IPS-20b (cell line): ENCODE data around the gene CLSTN3.

Experiments
- H3K27ac ChIP-seq: one replicate; pipeline ENCODE4 v1.5.1; 2013; ENCODE audit warnings: low read length
- H3K27me3 ChIP-seq: 2 replicates; pipeline ENCODE4 v1.6.1; 2013; ENCODE audit warnings: mild to moderate bottlenecking, low read length, inconsistent platforms; ENCODE audit not compliant: insufficient read depth
- H3K36me3 ChIP-seq: 2 replicates; pipeline ENCODE4 v1.6.1; 2013; ENCODE audit warnings: low read depth, mild to moderate bottlenecking, inconsistent platforms, low read length, moderate library complexity; ENCODE audit not compliant: insufficient read depth
- H3K4me1 ChIP-seq: 2 replicates; pipeline ENCODE4 v1.6.1; 2013; ENCODE audit warnings: mild to moderate bottlenecking, control low read depth, inconsistent platforms, low read length, moderate library complexity; ENCODE audit not compliant: insufficient read depth
- H3K4me3 ChIP-seq: 2 replicates; pipeline ENCODE4 v1.5.1; 2013; ENCODE audit warnings: mild to moderate bottlenecking, low read length, inconsistent platforms
- H3K9ac ChIP-seq: 2 replicates; pipeline ENCODE4 v1.6.1; 2013; ENCODE audit warnings: low read depth, mild to moderate bottlenecking, inconsistent platforms, low read length, moderate library complexity
- H3K9me3 ChIP-seq: 2 replicates; pipeline ENCODE4 v1.6.1; 2013; ENCODE audit warnings: mild to moderate bottlenecking, low read depth, low read length, inconsistent platforms; ENCODE audit not compliant: insufficient read depth

Gene CLSTN3

GRCh38 chr12:7093892-7094291 is 36.3 kb upstream of the CLSTN3 start:
- Histone ChIP-seq H3K4me3 (no peak overlapping the region), H3K9ac (no peak overlapping the region), H3K27ac (no peak overlapping the region), H3K27me3 (0 out of 2 replicates have a peak, but pooled peaks cover 4% of the 10 kb centered on the region), H3K4me1 (peaks cover 17% of the 10 kb centered on the region; the same call in 1 of the 2 replicates), H3K9me3 (no peaks in the 10 kb centered on the region), H3K36me3 (no peaks in the 10 kb centered on the region)

- Histone ChIP-seq H3K36me3 (peaks cover 7% of the 10 kb centered on the region; the same call in 1 of the 2 replicates), H3K9me3 (no peaks in the 10 kb centered on the region), H3K4me1 (peaks cover 4% of the 10 kb centered on the region; the same call in 1 of the 2 replicates), H3K4me3 (no peak overlapping the region), H3K9ac (no peak overlapping the region; the same call in 1 of the 2 replicates), H3K27ac (no peak overlapping the region), H3K27me3 (0 out of 2 replicates have a peak, but pooled peaks cover 4% of the 10 kb centered on the region)
Observed at GRCh38 chr12:7096006-7096932, 33.9 kb upstream of the CLSTN3 start.

DNA sequence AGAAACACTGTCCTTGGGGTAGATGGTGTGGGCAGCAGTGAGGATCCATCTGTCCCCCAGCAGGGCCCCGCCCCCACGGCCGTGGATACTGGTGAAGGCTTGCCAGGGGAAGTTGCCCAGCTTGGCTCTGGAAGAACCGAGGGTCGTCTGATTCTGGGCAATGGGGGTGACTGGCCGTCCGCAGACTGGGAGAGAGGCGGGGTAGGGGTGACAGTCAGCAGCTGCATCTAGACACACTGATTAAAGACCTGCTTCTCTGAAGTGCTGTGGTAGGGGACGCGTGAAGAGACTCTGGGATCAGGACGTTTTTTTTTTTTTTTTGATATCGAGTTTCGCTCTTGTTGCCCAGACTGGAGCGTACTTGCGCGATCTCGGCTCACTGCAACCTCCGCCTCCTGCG is 33.2 kb upstream of the CLSTN3 start:
- Histone ChIP-seq H3K9ac (no peak overlapping the region), H3K27ac (no peak overlapping the region), H3K4me1 (peaks cover 4% of the 10 kb centered on the region; the same call in 1 of the 2 replicates), H3K27me3 (0 out of 2 replicates have a peak, but pooled peaks cover 4% of the 10 kb centered on the region), H3K4me3 (no peak overlapping the region), H3K36me3 (peaks cover 7% of the 10 kb centered on the region; the same call in 1 of the 2 replicates), H3K9me3 (no peaks in the 10 kb centered on the region)

GRCh38 chr12:7099290-7099996 is 30.7 kb upstream of the CLSTN3 start:
- Histone ChIP-seq H3K27ac (no peak overlapping the region), H3K27me3 (no peaks in the 10 kb centered on the region), H3K36me3 (peaks cover 7% of the 10 kb centered on the region; the same call in 1 of the 2 replicates), H3K4me3 (no peak overlapping the region), H3K4me1 (peaks cover 4% of the 10 kb centered on the region; the same call in 1 of the 2 replicates), H3K9me3 (no peaks in the 10 kb centered on the region), H3K9ac (no peak overlapping the region)

DNA sequence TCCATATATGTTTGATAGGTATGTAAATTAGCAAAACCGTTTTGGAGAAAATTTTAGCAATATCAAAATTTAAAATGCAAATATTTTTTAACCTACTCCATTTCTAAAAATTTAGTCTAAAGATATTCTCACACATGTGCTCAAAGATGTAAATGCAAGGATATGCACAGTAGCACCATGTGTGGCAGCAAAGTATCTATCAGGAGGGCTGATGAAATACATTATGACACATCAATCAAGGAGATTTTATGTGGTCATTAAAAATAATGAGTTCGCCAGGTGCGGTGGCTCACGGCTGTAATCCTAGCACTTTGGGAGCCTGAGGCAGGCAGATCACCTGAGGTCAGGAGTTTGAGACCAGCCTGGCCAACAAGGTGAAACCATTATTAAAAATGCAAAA is 29.9 kb upstream of the CLSTN3 start:
- Histone ChIP-seq H3K27me3 (no peaks in the 10 kb centered on the region), H3K4me3 (no peak overlapping the region), H3K27ac (no peak overlapping the region), H3K9ac (no peak overlapping the region), H3K4me1 (peaks cover 4% of the 10 kb centered on the region; the same call in 1 of the 2 replicates), H3K9me3 (no peaks in the 10 kb centered on the region), H3K36me3 (peaks cover 7% of the 10 kb centered on the region; the same call in 1 of the 2 replicates)

GRCh38 chr12:7101047-7101693 is 29.0 kb upstream of the CLSTN3 start:
- H3K4me1 ChIP-seq, result no peaks in the 10 kb centered on the region
- peaks cover 7% of the 10 kb centered on the region; the same call in 1 of the 2 replicates for H3K36me3 ChIP-seq
- H3K27ac ChIP-seq, result no peak overlapping the region

GRCh38 chr12:7101694-7102131 is 28.5 kb upstream of the CLSTN3 start:
- Histone ChIP-seq H3K27me3 (no peaks in the 10 kb centered on the region), H3K4me3 (no peak overlapping the region), H3K9ac (no peak overlapping the region), H3K9me3 (peaks cover 6% of the 10 kb centered on the region; the same call in 1 of the 2 replicates), H3K4me1 (no peaks in the 10 kb centered on the region), H3K36me3 (peaks cover 7% of the 10 kb centered on the region; the same call in 1 of the 2 replicates), H3K27ac (no peak overlapping the region)

More at GRCh38 chr12:7101047-7101693, 29.0 kb upstream of the CLSTN3 start:
- Histone ChIP-seq H3K27me3 (no peaks in the 10 kb centered on the region), H3K9ac (no peak overlapping the region), H3K9me3 (peaks cover 3% of the 10 kb centered on the region; the same call in 1 of the 2 replicates), H3K4me3 (no peak overlapping the region)

GRCh38 chr12:7102582-7102981 is 27.6 kb upstream of the CLSTN3 start:
- H3K9me3 ChIP-seq, result peaks cover 6% of the 10 kb centered on the region; the same call in 1 of the 2 replicates
- no peak overlapping the region for H3K4me3 ChIP-seq
- no peak overlapping the region for H3K9ac ChIP-seq
- peaks cover 7% of the 10 kb centered on the region; the same call in 1 of the 2 replicates for H3K36me3 ChIP-seq
- H3K27me3 ChIP-seq, result no peaks in the 10 kb centered on the region
- no peaks in the 10 kb centered on the region for H3K4me1 ChIP-seq
- H3K27ac ChIP-seq, result no peak overlapping the region

DNA sequence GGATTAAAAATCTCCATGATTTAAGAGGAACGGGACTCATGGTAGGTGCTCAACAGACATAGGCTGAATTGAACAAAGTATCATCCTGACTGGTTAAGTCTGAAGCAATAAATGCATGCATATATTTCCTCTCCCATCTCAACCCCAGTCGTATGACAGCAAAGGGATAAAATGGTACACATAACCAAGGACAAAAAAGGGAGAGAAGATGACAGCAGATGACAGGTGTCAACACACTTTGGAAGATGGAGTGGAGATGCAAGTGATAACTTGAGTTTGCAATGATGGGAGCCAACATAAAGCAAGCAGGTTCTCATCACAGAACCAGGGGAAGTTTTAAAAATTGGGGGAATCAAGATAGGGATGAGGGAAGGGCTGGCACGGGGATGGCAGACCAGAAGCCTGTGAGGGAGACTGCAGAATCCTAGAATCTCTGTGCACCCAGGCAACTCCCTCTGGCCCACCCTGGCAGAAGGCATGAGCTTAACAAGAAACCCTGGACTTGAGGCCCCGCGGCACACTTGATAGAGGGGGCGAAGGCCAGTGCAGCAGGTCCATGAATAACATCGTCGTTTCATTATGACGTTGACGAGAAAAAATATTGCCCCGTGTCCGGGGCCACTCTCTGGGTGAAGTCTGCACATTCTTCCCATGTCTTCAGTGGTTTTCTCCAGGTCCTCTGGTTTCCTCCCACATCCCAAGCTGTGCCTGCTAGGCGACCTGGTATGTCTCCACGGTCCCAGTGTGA is 26.2 kb upstream of the CLSTN3 start:
- H3K9me3 ChIP-seq, result peaks cover 6% of the 10 kb centered on the region; the same call in 1 of the 2 replicates
- peaks cover 7% of the 10 kb centered on the region; the same call in 1 of the 2 replicates for H3K36me3 ChIP-seq
- no peak overlapping the region for H3K9ac ChIP-seq
- H3K4me3 ChIP-seq, result no peak overlapping the region
- no peaks in the 10 kb centered on the region for H3K27me3 ChIP-seq
- H3K27ac ChIP-seq, result no peak overlapping the region
- no peaks in the 10 kb centered on the region for H3K4me1 ChIP-seq

DNA sequence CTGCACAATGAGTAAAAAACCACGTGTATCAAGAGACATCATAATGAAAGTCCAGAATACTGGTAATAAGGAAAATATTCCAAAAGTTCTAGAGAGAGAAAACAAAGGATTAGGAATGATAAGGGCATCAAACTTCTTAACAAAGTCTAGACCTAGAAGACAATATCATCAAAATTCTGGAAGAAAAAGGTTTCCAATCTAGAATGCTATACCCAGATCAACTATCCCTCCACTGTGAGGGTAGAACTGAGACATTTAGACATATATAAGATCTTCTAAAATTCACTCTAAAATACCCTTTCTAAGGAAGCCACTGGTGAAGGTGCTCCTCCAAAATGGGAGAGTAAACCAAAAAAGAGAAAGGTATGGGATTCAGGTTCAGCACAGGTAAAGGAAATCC is 24.1 kb upstream of the CLSTN3 start:
- Histone ChIP-seq H3K9ac (no peak overlapping the region), H3K9me3 (peaks cover 6% of the 10 kb centered on the region; the same call in 1 of the 2 replicates), H3K27me3 (no peaks in the 10 kb centered on the region; the same call in 1 of the 2 replicates), H3K27ac (no peak overlapping the region), H3K36me3 (no peaks in the 10 kb centered on the region; the same call in 1 of the 2 replicates), H3K4me3 (no peak overlapping the region), H3K4me1 (0 out of 2 replicates have a peak, but pooled peaks cover 4% of the 10 kb centered on the region)
